Hypothalamus (tissue), 51 donors: ENCODE results near the gene ANTKMT.

Experiments
- DNase-seq, 51 donors: peaks; one replicate each; lab custom pipeline; 2025; lab: John Stamatoyannopoulos, UW

Gene ANTKMT

DNA sequence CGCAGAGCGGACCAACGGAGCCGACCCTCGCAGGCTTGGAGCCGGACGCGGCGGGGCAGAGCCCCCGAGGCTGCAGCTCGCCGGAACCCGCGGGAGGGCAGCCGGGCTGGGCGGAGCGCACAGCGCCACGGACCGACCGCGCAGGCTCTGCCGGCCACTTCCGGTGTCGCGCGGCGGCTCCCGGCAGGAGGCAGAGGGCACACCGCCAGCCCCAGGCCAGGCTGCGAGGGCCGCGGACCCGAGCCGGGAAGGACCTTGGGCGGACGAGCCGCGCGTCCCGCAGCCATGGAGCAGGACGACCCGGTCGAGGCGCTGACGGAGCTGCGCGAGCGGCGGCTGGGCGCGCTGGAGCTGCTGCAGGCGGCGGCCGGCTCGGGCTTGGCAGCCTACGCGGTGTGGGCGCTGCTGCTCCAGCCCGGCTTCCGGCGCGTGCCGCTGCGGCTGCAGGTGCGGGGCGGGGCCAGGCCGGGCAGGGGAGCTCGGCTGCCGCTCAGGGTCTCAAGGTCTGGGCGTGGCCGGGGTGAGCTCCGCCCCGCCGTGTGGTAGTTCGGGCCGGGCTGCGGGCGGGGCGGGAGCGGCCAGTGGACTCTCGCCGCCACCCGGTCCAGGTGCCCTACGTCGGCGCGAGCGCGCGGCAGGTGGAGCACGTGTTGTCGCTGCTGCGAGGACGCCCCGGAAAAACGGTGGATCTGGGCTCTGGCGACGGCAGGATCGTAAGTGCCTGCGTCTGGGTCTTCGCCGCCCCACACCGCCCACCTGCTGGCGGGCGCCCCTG is at the start of gene ANTKMT:
TSS of gene ANTKMT (plus strand) at position 157 of the 775 bp plus-strand sequence. CDS start at position 286, 129 bp downstream.
- peak in 48 of 51 donors; percentile 36 to 85 (median 74) for DNase-seq

- no peak for DNase-seq
These were observed 49.4 kb upstream of the ANTKMT start for GRCh38 chr16:671353-672131.

GRCh38 chr16:672371-672770 is 48.6 kb upstream of the ANTKMT start:
- DNase-seq = no peak

GRCh38 chr16:672851-673250 is 48.1 kb upstream of the ANTKMT start:
- no peak for DNase-seq

DNA sequence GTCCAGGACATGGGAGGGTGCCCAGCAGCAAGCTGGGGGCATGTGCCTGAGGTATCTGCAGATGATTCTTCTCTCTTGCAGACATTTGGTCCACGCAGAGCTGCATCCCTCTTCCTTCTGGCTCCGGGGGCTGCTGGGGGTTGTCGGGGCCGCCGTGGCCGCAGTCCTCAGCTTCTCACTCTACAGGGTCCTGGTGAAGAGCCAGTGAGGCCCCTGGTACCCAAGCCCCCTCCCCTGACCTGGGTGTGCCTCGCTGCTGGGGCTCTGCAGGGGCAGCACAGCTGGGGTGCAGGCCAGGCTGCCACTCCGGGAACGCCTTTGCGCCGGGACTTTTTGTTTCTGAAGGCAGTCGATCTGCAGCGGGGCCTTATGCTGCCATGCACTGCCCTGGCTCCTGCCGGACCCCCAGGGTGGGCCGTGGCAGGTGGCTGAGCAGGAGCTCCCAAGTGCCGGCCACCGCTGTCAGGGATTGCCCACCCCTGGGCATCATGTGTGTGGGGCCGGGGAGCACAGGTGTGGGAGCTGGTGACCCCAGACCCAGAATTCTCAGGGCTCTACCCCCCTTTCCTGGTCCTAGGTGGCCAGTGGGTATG is 47.5 kb upstream of the ANTKMT start:
- DNase-seq = no peak

DNA sequence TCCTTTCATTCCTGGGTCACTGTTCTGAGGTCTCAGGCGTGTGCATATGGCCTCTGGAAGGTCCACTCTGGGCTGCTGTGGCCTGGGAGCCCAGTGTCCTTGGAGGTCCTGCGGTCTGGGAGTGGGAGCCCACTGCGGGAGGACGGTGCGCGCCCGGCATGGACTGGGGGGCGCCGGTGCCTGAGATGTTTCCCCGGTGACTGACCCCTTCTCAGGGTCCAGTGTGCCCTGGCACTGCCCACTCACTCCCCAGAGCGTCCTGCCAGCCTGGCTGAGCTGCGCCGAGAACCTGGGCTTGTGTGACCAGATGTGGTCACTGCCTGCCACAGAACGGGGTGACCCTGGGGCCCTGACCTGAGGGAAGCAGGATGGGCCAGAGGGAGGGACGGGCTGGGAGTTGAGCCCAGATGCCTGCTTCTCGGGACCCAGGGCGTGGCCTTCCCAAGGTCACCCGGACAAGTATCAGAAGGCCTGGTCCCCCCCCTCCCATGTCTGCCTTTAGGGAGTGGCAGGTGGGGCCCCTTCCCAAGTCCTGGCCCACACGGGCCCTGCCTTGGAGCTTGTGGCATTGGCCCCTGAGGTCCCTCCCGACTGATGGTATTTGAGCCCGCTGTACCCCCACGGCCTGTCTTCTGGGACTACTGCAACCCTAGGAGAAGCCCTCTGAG is 46.6 kb upstream of the ANTKMT start:
- no peak for DNase-seq

- peak in 30 of 51 donors; percentile 9 to 66 (median 36) for DNase-seq
These were observed 45.7 kb upstream of the ANTKMT start, which contains the start of gene RHBDL1 for GRCh38 chr16:674968-675883. Gene RHBDL1 (plus strand): TSS chr16:675671. CDS start chr16:675791, 120 bp downstream.

GRCh38 chr16:675884-676564 is 44.9 kb upstream of the ANTKMT start:
- DNase-seq = peak in 1 of 51 donors; percentile 23

DNA sequence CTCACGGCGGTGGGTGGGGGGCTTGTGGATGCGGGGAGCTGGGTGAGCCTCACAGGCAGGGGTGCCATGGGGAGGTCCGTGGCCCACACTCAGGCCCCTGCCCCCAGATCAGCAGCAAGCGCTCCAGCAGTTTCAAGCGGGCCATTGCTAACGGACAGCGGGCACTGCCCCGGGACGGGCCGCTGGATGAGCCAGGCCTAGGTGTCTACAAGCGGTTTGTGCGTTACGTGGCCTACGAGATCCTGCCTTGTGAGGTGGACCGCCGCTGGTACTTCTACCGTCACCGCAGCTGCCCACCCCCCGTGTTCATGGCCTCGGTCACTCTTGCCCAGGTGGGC is 44.4 kb upstream of the ANTKMT start:
- no peak for DNase-seq

- DNase-seq = no peak
These were observed 44.0 kb upstream of the ANTKMT start for GRCh38 chr16:676913-677312.

- DNase-seq = no peak
These were observed 43.4 kb upstream of the ANTKMT start for GRCh38 chr16:677316-678190.

- DNase-seq = no peak
These were observed 42.6 kb upstream of the ANTKMT start for GRCh38 chr16:678209-678857.

GRCh38 chr16:678858-679813 is 41.8 kb upstream of the ANTKMT start:
- peak in 37 of 51 donors; percentile 13 to 79 (median 61) for DNase-seq

DNA sequence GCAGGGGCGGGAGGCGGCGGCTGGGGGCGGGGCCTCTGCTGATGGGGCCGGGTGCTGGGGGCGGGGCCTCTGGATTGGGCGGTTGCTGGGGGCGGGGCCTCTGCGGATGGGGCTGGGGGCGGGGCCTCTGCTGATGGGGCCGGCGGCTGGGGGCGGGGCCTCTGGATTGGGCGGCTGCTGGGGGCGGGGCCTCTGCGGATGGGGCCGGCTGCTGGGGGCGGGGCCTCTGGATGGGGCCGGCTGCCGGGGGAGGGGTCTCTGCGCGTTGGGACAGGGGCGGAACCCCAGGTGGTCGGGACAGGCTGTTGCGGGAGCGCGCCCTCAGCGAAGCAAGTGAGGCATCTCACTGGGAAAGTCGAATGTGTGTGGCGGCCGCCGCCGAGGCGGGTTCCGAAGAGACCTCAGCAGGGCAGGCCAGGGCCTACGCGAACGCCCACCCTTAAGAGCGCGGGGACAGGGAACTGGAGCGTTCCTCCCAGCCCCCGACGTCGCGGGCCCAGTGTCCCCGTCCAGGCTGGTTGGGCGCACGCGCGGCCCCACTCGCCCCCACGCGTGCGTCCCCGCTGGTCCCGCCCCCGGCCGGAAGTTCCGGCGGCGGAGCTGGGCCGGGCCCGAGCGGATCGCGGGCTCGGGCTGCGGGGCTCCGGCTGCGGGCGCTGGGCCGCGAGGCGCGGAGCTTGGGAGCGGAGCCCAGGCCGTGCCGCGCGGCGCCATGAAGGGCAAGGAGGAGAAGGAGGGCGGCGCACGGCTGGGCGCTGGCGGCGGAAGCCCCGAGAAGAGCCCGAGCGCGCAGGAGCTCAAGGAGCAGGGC is 40.9 kb upstream of the ANTKMT start, which contains the start of gene STUB1:
TSS of gene STUB1 (plus strand) at position 597 of the 811 bp plus-strand sequence. CDS start at position 713, 116 bp downstream.
- peak; percentile 46 to 96 (median 87) for DNase-seq

DNA sequence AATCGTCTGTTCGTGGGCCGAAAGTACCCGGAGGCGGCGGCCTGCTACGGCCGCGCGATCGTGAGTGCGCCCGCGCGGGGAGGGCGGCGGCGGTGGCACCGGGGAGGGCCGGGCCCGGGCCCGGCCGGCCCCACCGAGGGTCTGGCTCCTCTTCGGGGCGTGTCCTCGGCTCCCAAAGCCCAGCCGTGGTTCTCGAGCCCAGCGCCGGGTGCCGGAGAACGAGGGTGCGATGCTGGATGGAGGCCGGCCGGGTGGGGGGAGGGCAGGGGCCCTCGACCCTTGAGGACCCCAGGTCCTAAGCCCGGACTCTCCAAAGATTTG is 40.4 kb upstream of the ANTKMT start:
- peak in 1 of 51 donors; percentile 53 for DNase-seq
